ENCODE measurements around the gene DNM2.
"Not testable (repeated sequence)": the region's sequence is repeated elsewhere in the genome, so short reads cannot be mapped to it uniquely, and the experiment has no call there.

Gene DNM2

GRCh38 chr19:10868872-10869547 lies 151.1 kb downstream of the DNM2 start:
- H3K4me1 Mint-ChIP-seq (ENCODE audit: low read depth): peaks cover 67% of the 10 kb centered on the region
- H3K4me3 Mint-ChIP-seq: no peak overlapping the region
- intact Hi-C loops (cut with micrococcal nuclease): loop anchor here (10.0 kb wide), 1 partner anchor 84 kb away; no protein-coding TSS in a partner anchor
- H3K9me3 Mint-ChIP-seq: no peaks in the 10 kb centered on the region
- H3K27me3 Mint-ChIP-seq: no peaks in the 10 kb centered on the region
- peak overlapping the region; percentile 91 for H3K27ac Mint-ChIP-seq
- H3K36me3 Mint-ChIP-seq (ENCODE audit: low read depth): peaks cover 35% of the 10 kb centered on the region

GRCh38 chr19:10869872-10870311 lies 152.0 kb downstream of the DNM2 start:
- Mint-ChIP-seq H3K4me3 (peak overlapping the region; percentile 80), H3K36me3 (ENCODE audit: low read depth) (peaks cover 34% of the 10 kb centered on the region), H3K4me1 (ENCODE audit: low read depth) (peaks cover 64% of the 10 kb centered on the region), H3K27ac (peak overlapping the region; percentile 88)
- H3K9me3 Mint-ChIP-seq, H3K27me3 Mint-ChIP-seq: not testable (repeated sequence)
- intact Hi-C loops (cut with micrococcal nuclease): loop anchor here (5.0 to 10.0 kb wide), 2 partner anchors 37 to 85 kb away; no protein-coding TSS in a partner anchor

GRCh38 chr19:10870501-10870954 lies 152.6 kb downstream of the DNM2 start:
- intact Hi-C loops (cut with micrococcal nuclease): loop anchor here (5.0 kb wide), 1 partner anchor 37 kb away; no protein-coding TSS in a partner anchor

GRCh38 chr19:10870955-10871603 lies 153.2 kb downstream of the DNM2 start, which contains the start of gene CARM1:
Gene CARM1, plus strand, starts transcription at chr19:10871553. Its CDS starts 150 bp downstream, at chr19:10871703.
- H3K36me3 Mint-ChIP-seq (ENCODE audit: low read depth): peaks cover 40% of the 10 kb centered on the region
- H3K9me3 Mint-ChIP-seq: no peaks in the 10 kb centered on the region
- H3K27me3 Mint-ChIP-seq: no peaks in the 10 kb centered on the region
- H3K4me3 Mint-ChIP-seq: peak within 1 kb of the TSS; percentile 80
- intact Hi-C loops (cut with micrococcal nuclease): loop anchor here (1.0 to 5.0 kb wide), 2 partner anchors 36 to 57 kb away; partner anchors contain the start of genes TIMM29 and YIPF2
- peak within 1 kb of the TSS; percentile 88 for H3K27ac Mint-ChIP-seq
- H3K4me1 Mint-ChIP-seq (ENCODE audit: low read depth): peaks cover 75% of the 10 kb centered on the region

More at GRCh38 chr19:10870501-10870954, 152.6 kb downstream of the DNM2 start:
- H3K36me3 Mint-ChIP-seq (ENCODE audit: low read depth): peaks cover 40% of the 10 kb centered on the region
- H3K27me3 Mint-ChIP-seq: no peaks in the 10 kb centered on the region
- peak overlapping the region; percentile 88 for H3K27ac Mint-ChIP-seq
- peaks cover 70% of the 10 kb centered on the region for H3K4me1 Mint-ChIP-seq (ENCODE audit: low read depth)
- H3K9me3 Mint-ChIP-seq: no peaks in the 10 kb centered on the region
- peak overlapping the region; percentile 80 for H3K4me3 Mint-ChIP-seq

GRCh38 chr19:10871711-10872545 lies 154.0 kb downstream of the DNM2 start:
- Mint-ChIP-seq H3K4me1 (ENCODE audit: low read depth) (peaks cover 81% of the 10 kb centered on the region), H3K9me3 (no peaks in the 10 kb centered on the region), H3K27ac (peak overlapping the region; percentile 80), H3K27me3 (no peaks in the 10 kb centered on the region), H3K4me3 (peak overlapping the region; percentile 79), H3K36me3 (ENCODE audit: low read depth) (peaks cover 40% of the 10 kb centered on the region)
- intact Hi-C loops (cut with micrococcal nuclease): loop anchor here (1.0 to 5.0 kb wide), 2 partner anchors 35 to 56 kb away; partner anchors contain the start of genes TIMM29 and YIPF2

- Mint-ChIP-seq H3K27me3 (no peaks in the 10 kb centered on the region), H3K4me1 (ENCODE audit: low read depth) (peaks cover 77% of the 10 kb centered on the region), H3K27ac (peak overlapping the region; percentile 80), H3K36me3 (ENCODE audit: low read depth) (peaks cover 40% of the 10 kb centered on the region), H3K4me3 (peak overlapping the region; percentile 79), H3K9me3 (no peaks in the 10 kb centered on the region)
- intact Hi-C loops (cut with micrococcal nuclease): loop anchor here (5.0 kb wide), 1 partner anchor 35 kb away; no protein-coding TSS in a partner anchor
Observed at GRCh38 chr19:10872546-10873107, 154.7 kb downstream of the DNM2 start.

GRCh38 chr19:10874024-10874423 lies 156.1 kb downstream of the DNM2 start:
- intact Hi-C loops (cut with micrococcal nuclease): loop anchor here (5.0 kb wide), 1 partner anchor 33 kb away; no protein-coding TSS in a partner anchor
- H3K9me3 Mint-ChIP-seq: no peaks in the 10 kb centered on the region
- H3K4me1 Mint-ChIP-seq (ENCODE audit: low read depth): peaks cover 77% of the 10 kb centered on the region
- H3K27me3 Mint-ChIP-seq: no peaks in the 10 kb centered on the region
- H3K27ac Mint-ChIP-seq: peak overlapping the region; percentile 89
- no peak overlapping the region for H3K4me3 Mint-ChIP-seq
- H3K36me3 Mint-ChIP-seq (ENCODE audit: low read depth): peaks cover 35% of the 10 kb centered on the region

- H3K36me3 Mint-ChIP-seq (ENCODE audit: low read depth): peaks cover 50% of the 10 kb centered on the region
- no peaks in the 10 kb centered on the region for H3K27me3 Mint-ChIP-seq
- no peaks in the 10 kb centered on the region for H3K9me3 Mint-ChIP-seq
- intact Hi-C loops (cut with micrococcal nuclease): no loop called here
- H3K4me1 Mint-ChIP-seq (ENCODE audit: low read depth): peaks cover 76% of the 10 kb centered on the region
- peak overlapping the region; percentile 89 for H3K27ac Mint-ChIP-seq
- peak overlapping the region; percentile 51 for H3K4me3 Mint-ChIP-seq
Observed at GRCh38 chr19:10876459-10877240, 158.8 kb downstream of the DNM2 start.

- Mint-ChIP-seq H3K27ac (peak overlapping the region; percentile 89), H3K36me3 (ENCODE audit: low read depth) (peaks cover 47% of the 10 kb centered on the region), H3K4me1 (ENCODE audit: low read depth) (peaks cover 79% of the 10 kb centered on the region)
- H3K4me3 Mint-ChIP-seq; intact Hi-C loops (cut with micrococcal nuclease); H3K9me3 Mint-ChIP-seq; H3K27me3 Mint-ChIP-seq: not testable (repeated sequence)
Observed at GRCh38 chr19:10877608-10878007, 159.7 kb downstream of the DNM2 start.

GRCh38 chr19:10878253-10878652 lies 160.4 kb downstream of the DNM2 start:
- peak overlapping the region; percentile 89 for H3K27ac Mint-ChIP-seq
- no peak overlapping the region for H3K4me3 Mint-ChIP-seq
- no peaks in the 10 kb centered on the region for H3K27me3 Mint-ChIP-seq
- H3K4me1 Mint-ChIP-seq (ENCODE audit: low read depth): peaks cover 74% of the 10 kb centered on the region
- no peaks in the 10 kb centered on the region for H3K9me3 Mint-ChIP-seq
- intact Hi-C loops (cut with micrococcal nuclease): no loop called here
- H3K36me3 Mint-ChIP-seq (ENCODE audit: low read depth): peaks cover 43% of the 10 kb centered on the region
